ENCODE data around the gene TBL1X.

The TBL1X gene

DNA sequence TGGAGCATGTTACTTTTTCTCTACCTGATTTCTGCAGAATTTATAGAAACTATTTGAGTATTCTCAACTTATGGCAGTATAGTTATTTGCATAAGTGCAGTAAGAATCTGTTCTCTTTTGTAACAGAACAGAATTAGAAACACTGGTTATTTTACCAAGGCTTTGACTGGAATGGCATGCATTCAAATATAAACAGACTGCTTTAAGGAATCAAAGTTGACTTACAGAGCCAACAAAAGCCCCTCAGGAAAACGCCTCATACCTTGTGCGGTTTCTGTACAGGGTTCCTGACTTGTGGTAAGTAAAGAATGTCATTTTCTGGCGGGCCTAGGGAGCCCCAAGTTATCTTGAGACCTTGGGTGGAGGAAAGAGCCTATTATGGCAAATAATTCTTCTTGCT, 203.7 kb downstream of the TBL1X start:
- H3K36me3 ChIP-seq (ENCODE audit: insufficient read depth, low read length) = peaks cover 3% of the 10 kb centered on the region; the same call in 1 of the 2 replicates
- 100% methylated on average over 1 of the region's 3 CpGs for WGBS

DNA sequence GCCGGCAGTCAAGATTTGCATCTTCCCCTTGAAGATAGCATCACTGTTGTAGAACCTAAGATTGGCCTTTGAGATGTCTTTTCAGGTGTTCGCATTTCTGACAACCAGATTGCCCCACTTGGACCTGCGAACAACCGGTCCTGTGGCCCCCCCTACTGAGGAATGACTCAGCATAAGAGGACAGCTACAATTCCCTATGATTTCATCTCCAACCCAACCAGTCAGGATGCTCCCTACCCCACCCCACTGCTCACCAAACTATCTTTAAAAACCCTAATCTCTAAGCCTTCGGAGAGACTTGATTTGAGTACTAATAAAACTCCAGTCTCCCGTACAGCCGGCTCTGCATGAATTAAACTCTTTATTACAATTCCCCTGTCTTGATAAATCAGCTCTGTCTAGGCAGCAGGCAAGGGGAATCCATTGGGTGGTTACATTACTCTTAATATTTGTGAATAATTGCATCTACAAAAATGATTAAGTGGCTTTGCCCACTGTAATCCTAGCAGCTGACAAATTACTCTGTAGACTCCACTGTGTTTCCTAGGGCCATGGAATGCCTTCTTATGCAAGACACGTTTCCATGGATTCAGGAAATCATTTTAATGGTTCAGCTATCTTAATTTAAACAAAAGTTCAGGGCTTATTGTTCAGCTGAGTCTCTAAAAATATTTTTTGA, 205.4 kb downstream of the TBL1X start:
- H3K4me3 ChIP-seq (ENCODE audit: low read length) = no peak overlapping the region
- no peaks in the 10 kb centered on the region for H3K27me3 ChIP-seq (ENCODE audit: insufficient read depth, low read length)
- H3K9me3 ChIP-seq (ENCODE audit: insufficient read depth, low read depth, low read length) = no peaks in the 10 kb centered on the region
- no peak overlapping the region for H3K27ac ChIP-seq (ENCODE audit: low read depth, low read length)
- H3K36me3 ChIP-seq (ENCODE audit: insufficient read depth, low read length) = peaks cover 3% of the 10 kb centered on the region; the same call in 1 of the 2 replicates
- H3K9ac ChIP-seq (ENCODE audit: low read depth, low read length) = no peak overlapping the region
- peaks cover 12% of the 10 kb centered on the region for H3K4me1 ChIP-seq (ENCODE audit: insufficient read depth, low read length)
- 81% methylated on average over 8 of the region's 8 CpGs for WGBS

More for the DNA sequence above, 203.7 kb downstream of the TBL1X start:
- no peak overlapping the region for H3K4me3 ChIP-seq (ENCODE audit: low read length)
- H3K9me3 ChIP-seq (ENCODE audit: insufficient read depth, low read depth, low read length) = no peaks in the 10 kb centered on the region
- H3K4me1 ChIP-seq (ENCODE audit: insufficient read depth, low read length) = peaks cover 12% of the 10 kb centered on the region
- H3K27me3 ChIP-seq (ENCODE audit: insufficient read depth, low read length) = no peaks in the 10 kb centered on the region
- no peak overlapping the region for H3K9ac ChIP-seq (ENCODE audit: low read depth, low read length)
- H3K27ac ChIP-seq (ENCODE audit: low read depth, low read length) = no peak overlapping the region

DNA sequence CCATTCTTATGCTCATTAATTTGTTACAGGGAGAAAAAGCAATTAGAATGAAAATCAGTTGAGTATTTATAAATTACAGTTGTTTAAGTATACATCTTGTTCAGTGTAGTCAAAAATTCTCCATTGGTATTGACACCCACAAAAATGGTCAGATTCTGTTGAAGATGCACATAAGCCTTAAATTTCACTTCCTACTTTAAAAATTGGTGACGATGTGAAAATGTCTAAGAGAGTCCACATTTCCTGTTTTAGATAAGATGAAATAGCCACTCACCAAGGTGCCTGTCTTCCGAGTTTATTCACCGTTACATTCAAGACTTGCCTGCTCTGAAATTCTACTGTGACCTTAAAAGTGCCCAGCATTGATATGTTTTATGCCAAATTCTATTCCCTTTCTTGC, 207.1 kb downstream of the TBL1X start:
- WGBS = 98% methylated on average over 3 of the region's 3 CpGs
- H3K4me3 ChIP-seq (ENCODE audit: low read length) = no peak overlapping the region
- H3K4me1 ChIP-seq (ENCODE audit: insufficient read depth, low read length) = peaks cover 12% of the 10 kb centered on the region
- no peaks in the 10 kb centered on the region for H3K9me3 ChIP-seq (ENCODE audit: insufficient read depth, low read depth, low read length)
- H3K27ac ChIP-seq (ENCODE audit: low read depth, low read length) = no peak overlapping the region
- no peaks in the 10 kb centered on the region for H3K27me3 ChIP-seq (ENCODE audit: insufficient read depth, low read length)
- no peaks in the 10 kb centered on the region for H3K36me3 ChIP-seq (ENCODE audit: insufficient read depth, low read length)
- H3K9ac ChIP-seq (ENCODE audit: low read depth, low read length) = no peak overlapping the region

DNA sequence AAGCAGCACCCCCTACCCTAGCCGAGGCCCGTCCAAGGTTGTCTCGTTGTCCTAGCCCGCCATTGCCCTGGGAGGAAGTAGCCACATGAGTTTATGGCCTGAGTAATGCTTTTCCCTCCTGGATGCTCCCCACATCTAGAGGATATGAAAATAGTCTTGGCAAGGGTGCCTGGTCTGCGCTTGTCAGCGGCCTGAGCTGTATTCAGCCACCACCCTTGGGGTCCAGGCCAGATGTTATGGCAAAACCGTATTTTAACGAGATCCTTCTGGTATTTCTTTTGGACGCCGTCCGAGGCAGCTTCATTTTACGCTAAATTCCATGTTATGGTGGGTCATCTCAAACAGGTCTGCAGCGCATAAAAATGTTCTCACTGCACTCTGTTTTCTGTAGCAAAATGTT, 211.4 kb downstream of the TBL1X start:
- H3K4me1 ChIP-seq (ENCODE audit: insufficient read depth, low read length) = no peaks in the 10 kb centered on the region
- no peak overlapping the region for H3K4me3 ChIP-seq (ENCODE audit: low read length)
- no peak overlapping the region for H3K27ac ChIP-seq (ENCODE audit: low read depth, low read length)
- H3K9me3 ChIP-seq (ENCODE audit: insufficient read depth, low read depth, low read length) = no peaks in the 10 kb centered on the region
- H3K27me3 ChIP-seq (ENCODE audit: insufficient read depth, low read length) = no peaks in the 10 kb centered on the region
- no peak overlapping the region for H3K9ac ChIP-seq (ENCODE audit: low read depth, low read length)
- WGBS = 82% methylated on average over 13 of the region's 13 CpGs
- H3K36me3 ChIP-seq (ENCODE audit: insufficient read depth, low read length) = no peaks in the 10 kb centered on the region

DNA sequence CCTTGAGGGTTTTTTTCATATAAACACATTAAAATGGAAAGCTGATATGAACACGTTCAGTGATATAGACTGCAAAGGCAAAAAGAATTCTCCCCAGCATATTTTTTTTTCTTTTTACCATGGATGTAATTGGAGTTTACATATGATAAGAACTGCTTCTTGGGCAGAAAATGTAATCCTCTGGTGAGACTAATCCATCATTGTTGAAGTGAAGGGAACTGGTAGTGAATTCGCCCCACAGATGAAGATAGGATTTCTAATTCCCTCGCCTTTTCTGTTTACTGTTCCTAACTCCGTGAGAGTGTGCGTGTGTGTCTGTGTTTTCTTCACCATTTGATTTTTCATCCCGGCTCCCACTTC, 211.9 kb downstream of the TBL1X start:
- H3K9me3 ChIP-seq (ENCODE audit: insufficient read depth, low read depth, low read length) = no peaks in the 10 kb centered on the region
- H3K36me3 ChIP-seq (ENCODE audit: insufficient read depth, low read length) = no peaks in the 10 kb centered on the region

DNA sequence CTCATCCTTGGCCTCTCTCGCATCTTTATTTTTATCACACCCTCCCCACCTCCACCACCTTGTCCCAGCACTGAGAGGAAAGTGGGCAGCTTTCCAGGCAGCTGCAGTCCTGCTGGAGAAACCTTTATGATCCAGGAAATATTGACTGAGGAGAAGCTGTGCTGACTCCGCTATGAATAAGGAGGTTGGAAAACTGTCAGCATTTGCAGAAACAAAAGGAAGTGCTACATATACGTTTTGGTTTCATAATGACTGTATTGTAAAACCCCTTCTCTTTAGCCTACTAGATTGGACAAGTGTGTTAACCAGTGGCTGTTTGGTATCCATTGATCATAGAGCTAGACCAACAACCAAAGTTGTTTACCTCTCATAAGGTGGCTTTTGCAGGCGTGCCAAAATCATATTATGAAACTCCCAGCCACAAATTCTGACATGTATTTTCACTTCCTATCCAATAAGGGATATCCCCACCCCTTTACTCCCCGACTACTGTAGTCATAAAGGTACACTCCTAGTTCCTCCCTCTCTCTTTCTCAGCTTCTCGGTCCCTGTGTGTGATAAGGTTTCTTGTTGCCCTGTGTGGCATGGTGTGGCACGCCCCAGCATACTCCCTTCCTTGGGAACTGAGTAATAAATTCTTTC, 212.4 kb downstream of the TBL1X start:
- no peak overlapping the region for H3K4me3 ChIP-seq (ENCODE audit: low read length)
- H3K9ac ChIP-seq (ENCODE audit: low read depth, low read length) = no peak overlapping the region
- no peaks in the 10 kb centered on the region for H3K9me3 ChIP-seq (ENCODE audit: insufficient read depth, low read depth, low read length)
- H3K4me1 ChIP-seq (ENCODE audit: insufficient read depth, low read length) = no peaks in the 10 kb centered on the region
- H3K27me3 ChIP-seq (ENCODE audit: insufficient read depth, low read length) = no peaks in the 10 kb centered on the region
- H3K36me3 ChIP-seq (ENCODE audit: insufficient read depth, low read length) = no peaks in the 10 kb centered on the region
- H3K27ac ChIP-seq (ENCODE audit: low read depth, low read length) = no peak overlapping the region
- 91% methylated on average over 5 of the region's 7 CpGs for WGBS

More for the DNA sequence above, 211.9 kb downstream of the TBL1X start:
- Histone ChIP-seq H3K4me3 (ENCODE audit: low read length) (no peak overlapping the region), H3K9ac (ENCODE audit: low read depth, low read length) (no peak overlapping the region), H3K27me3 (ENCODE audit: insufficient read depth, low read length) (no peaks in the 10 kb centered on the region), H3K27ac (ENCODE audit: low read depth, low read length) (no peak overlapping the region), H3K4me1 (ENCODE audit: insufficient read depth, low read length) (no peaks in the 10 kb centered on the region)
- 95% methylated on average over 5 of the region's 6 CpGs for WGBS

DNA sequence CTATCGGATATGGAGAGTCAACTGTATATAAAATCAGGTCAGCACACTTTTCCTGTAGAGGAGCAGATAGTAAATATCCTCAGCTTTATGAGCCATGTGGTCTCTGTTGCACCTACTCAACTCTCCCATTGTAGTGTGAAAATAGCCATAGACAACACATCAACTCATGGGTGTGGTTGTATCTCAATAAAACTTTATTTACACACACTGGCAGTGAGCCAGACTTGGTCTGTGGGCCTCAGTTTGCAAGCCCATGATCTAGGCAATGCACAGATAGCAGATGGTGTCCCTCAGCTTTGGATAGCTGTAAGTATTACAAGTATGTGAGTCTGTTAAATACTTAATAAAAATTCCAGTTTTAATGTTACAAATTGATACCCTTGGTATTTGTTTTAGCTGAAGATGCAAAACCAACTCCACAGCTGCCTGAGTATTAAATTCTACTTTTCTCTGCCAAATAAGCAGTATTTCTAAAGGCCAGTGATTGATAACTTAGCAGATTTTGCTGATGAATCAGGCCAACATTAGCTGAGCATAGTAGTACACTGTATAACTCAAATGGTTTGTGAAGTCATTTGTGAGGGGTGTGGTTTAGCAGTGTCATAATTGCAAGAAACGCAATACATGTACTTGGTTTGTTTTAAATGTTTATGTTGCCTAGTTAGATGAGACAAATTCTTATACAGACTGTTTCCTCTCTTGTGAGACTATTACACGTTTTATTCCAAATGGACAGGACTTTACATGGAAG, 213.5 kb downstream of the TBL1X start:
- H3K36me3 ChIP-seq (ENCODE audit: insufficient read depth, low read length) = no peaks in the 10 kb centered on the region

DNA sequence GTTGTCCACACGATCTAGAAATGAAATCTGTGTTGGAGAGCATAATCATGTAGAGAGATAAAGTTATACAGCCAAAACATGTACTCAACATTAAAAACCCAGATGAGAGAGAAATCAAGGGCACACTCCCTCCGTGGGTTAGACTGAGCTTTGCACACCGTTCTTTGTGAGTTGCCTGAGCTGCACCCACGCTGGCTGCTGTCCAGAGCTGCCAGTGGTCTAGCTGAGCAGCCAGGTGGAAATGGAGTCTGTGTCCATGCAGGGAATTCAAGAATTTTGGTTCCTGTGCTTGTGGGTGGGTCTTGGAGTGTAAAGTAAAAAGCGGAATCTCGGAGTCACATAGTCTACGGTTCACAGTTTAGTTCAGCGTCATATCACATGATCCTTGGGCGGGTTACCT, 216.2 kb downstream of the TBL1X start:
- Histone ChIP-seq H3K27me3 (ENCODE audit: insufficient read depth, low read length) (no peaks in the 10 kb centered on the region), H3K36me3 (ENCODE audit: insufficient read depth, low read length) (peaks cover 5% of the 10 kb centered on the region; the same call in 1 of the 2 replicates)

More for the DNA sequence above, 213.5 kb downstream of the TBL1X start:
- no peak overlapping the region for H3K9ac ChIP-seq (ENCODE audit: low read depth, low read length)
- WGBS = 100% methylated on average over 2 of the region's 3 CpGs
- no peak overlapping the region for H3K27ac ChIP-seq (ENCODE audit: low read depth, low read length)
- H3K9me3 ChIP-seq (ENCODE audit: insufficient read depth, low read depth, low read length) = no peaks in the 10 kb centered on the region
- no peaks in the 10 kb centered on the region for H3K4me1 ChIP-seq (ENCODE audit: insufficient read depth, low read length)
- H3K27me3 ChIP-seq (ENCODE audit: insufficient read depth, low read length) = no peaks in the 10 kb centered on the region
- no peak overlapping the region for H3K4me3 ChIP-seq (ENCODE audit: low read length)

DNA sequence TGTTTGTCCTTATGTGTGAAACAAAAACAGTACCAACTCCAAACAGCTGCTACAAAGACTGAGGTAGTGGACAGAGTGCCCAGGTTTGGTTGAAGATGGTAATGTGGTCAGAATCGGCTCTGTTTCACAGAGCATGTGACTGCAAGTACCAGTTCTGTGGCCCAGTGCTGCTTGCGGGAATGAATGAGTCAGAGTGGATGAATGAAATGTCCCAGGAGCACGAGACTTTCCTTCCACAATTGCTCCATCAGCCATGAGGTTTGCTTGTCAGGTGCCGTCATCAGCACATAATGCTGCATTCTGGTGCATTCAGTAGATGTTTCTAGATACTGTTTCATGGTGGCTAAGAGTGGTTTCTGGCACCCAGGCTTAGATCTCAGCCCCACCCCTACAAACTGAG, 216.6 kb downstream of the TBL1X start:
- peaks cover 5% of the 10 kb centered on the region; the same call in 1 of the 2 replicates for H3K36me3 ChIP-seq (ENCODE audit: insufficient read depth, low read length)
- H3K4me1 ChIP-seq (ENCODE audit: insufficient read depth, low read length) = no peaks in the 10 kb centered on the region
- H3K9me3 ChIP-seq (ENCODE audit: insufficient read depth, low read depth, low read length) = no peaks in the 10 kb centered on the region
- no peak overlapping the region for H3K9ac ChIP-seq (ENCODE audit: low read depth, low read length)
- no peak overlapping the region for H3K27ac ChIP-seq (ENCODE audit: low read depth, low read length)
- WGBS = 95% methylated on average over 4 of the region's 4 CpGs
- H3K27me3 ChIP-seq (ENCODE audit: insufficient read depth, low read length) = no peaks in the 10 kb centered on the region
- H3K4me3 ChIP-seq (ENCODE audit: low read length) = no peak overlapping the region

More for the DNA sequence above, 216.2 kb downstream of the TBL1X start:
- no peak overlapping the region for H3K27ac ChIP-seq (ENCODE audit: low read depth, low read length)
- H3K9me3 ChIP-seq (ENCODE audit: insufficient read depth, low read depth, low read length) = no peaks in the 10 kb centered on the region
- H3K9ac ChIP-seq (ENCODE audit: low read depth, low read length) = no peak overlapping the region
- no peak overlapping the region for H3K4me3 ChIP-seq (ENCODE audit: low read length)
- no peaks in the 10 kb centered on the region for H3K4me1 ChIP-seq (ENCODE audit: insufficient read depth, low read length)
- WGBS = 93% methylated on average over 8 of the region's 9 CpGs

DNA sequence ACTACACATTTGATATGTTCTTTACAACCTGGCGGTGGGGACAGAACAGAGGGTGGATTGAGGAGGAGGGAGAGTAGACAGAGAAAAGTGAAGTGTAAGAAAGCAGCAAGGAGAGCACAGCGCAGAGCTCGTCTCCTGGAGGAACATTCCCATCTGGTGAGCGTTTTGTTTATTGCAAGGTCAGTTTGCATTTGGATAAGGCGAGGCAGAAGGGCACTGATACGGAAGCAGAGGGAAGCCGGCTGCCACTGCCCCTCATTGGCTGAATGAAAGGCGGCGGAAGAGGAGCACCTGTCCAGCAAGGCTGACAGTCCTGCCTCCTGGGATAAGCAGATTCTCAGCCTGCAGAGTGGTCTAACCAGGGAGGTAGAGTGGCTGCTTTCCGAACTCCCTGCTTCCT, 217.6 kb downstream of the TBL1X start:
- Histone ChIP-seq H3K9me3 (ENCODE audit: insufficient read depth, low read depth, low read length) (no peaks in the 10 kb centered on the region), H3K9ac (ENCODE audit: low read depth, low read length) (no peak overlapping the region), H3K36me3 (ENCODE audit: insufficient read depth, low read length) (peaks cover 5% of the 10 kb centered on the region; the same call in 1 of the 2 replicates), H3K27ac (ENCODE audit: low read depth, low read length) (no peak overlapping the region), H3K4me3 (ENCODE audit: low read length) (no peak overlapping the region), H3K4me1 (ENCODE audit: insufficient read depth, low read length) (no peaks in the 10 kb centered on the region), H3K27me3 (ENCODE audit: insufficient read depth, low read length) (no peaks in the 10 kb centered on the region)
- WGBS = 60% methylated on average over 10 of the region's 10 CpGs

DNA sequence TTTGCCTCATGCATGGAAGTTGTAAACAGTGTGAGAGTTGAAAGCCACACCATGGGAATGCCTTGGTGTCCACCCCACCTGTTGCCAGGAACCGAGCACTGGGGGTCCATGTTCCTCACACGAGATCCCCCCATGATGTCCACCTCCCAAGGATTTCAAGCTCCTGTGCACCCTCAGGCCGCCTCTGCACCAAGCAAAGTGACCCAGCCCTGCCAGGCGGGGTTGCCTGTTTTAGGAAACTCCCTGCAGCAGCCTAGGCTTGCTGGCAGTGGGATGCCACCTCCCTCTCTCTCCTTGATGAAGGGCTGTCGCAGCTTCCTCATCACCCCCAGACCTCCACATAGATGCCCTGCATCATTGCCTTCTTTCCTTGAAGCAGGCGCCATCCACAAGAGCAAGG, 218.0 kb downstream of the TBL1X start:
- no peak overlapping the region for H3K27ac ChIP-seq (ENCODE audit: low read depth, low read length)
- no peaks in the 10 kb centered on the region for H3K4me1 ChIP-seq (ENCODE audit: insufficient read depth, low read length)
- no peak overlapping the region for H3K4me3 ChIP-seq (ENCODE audit: low read length)
- no peaks in the 10 kb centered on the region for H3K27me3 ChIP-seq (ENCODE audit: insufficient read depth, low read length)
- peaks cover 5% of the 10 kb centered on the region; the same call in 1 of the 2 replicates for H3K36me3 ChIP-seq (ENCODE audit: insufficient read depth, low read length)
- H3K9ac ChIP-seq (ENCODE audit: low read depth, low read length) = no peak overlapping the region
- no peaks in the 10 kb centered on the region for H3K9me3 ChIP-seq (ENCODE audit: insufficient read depth, low read depth, low read length)
- WGBS = 94% methylated on average over 6 of the region's 6 CpGs

All from HUES64 (cell line).